Measurements from ENCODE around the gene SPSB3.

The SPSB3 gene

DNA sequence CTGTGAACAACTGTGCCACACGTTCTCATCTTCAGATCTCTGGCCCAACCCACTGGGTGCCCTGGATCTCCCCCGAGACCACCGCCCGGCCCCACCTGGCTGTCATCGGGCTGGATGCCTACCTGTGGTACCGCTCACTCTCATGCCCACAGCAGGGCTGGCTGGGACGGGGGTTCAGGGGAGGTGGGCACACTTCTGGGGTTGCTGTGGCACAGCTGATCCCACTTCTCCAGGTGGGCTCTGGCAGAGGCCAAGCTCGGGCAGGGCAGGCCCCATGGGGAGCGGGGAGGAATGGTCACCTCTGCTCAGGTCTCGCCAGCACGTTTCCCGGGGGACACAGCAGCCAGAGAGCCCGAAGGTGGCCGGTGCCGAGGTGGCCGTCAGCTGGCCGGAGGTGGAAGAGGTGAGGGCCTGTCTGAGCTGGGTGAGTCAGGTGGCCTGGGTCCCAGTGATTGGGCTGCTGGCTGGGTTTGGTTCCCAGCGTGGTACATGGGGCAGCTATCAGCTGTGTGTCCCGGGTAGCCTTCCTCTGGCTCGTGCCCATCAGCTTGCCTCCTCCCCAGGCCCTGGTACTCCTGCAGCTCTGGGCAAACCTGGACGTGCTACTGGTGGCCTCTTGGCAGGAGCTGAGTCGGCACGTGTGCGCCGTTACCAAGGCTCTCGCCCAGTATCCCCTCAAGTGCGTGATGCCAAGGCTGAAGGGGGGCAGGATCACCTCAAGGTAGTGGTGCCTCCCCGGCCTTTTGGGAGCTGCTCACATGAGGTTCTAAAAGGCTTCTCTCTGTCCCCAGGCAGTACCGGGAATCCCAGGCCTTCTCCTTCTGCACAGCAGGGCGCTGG lies 7.1 kb downstream of the SPSB3 start:
- DNase-seq (ENCODE audit: low read depth in 2 of 2): no peak

DNA sequence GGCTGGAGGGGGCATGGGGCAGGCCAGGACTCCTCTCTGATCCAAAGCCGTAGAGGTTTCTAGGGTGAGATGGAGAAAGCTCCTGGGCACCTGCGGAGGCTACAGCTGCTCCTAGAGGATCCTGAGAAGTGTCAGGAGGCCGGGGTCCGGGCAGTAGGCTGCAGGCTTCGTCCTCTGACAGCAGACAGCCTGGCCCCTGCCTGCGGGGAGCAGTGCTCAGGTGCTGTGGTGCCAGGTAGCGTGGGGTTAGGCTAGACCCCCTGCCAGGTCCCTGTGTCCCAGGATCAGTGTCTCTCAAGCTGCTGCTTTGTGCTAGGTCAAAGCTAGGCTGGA lies 8.0 kb downstream of the SPSB3 start:
- DNase-seq (ENCODE audit: low read depth in 2 of 2): no peak

DNA sequence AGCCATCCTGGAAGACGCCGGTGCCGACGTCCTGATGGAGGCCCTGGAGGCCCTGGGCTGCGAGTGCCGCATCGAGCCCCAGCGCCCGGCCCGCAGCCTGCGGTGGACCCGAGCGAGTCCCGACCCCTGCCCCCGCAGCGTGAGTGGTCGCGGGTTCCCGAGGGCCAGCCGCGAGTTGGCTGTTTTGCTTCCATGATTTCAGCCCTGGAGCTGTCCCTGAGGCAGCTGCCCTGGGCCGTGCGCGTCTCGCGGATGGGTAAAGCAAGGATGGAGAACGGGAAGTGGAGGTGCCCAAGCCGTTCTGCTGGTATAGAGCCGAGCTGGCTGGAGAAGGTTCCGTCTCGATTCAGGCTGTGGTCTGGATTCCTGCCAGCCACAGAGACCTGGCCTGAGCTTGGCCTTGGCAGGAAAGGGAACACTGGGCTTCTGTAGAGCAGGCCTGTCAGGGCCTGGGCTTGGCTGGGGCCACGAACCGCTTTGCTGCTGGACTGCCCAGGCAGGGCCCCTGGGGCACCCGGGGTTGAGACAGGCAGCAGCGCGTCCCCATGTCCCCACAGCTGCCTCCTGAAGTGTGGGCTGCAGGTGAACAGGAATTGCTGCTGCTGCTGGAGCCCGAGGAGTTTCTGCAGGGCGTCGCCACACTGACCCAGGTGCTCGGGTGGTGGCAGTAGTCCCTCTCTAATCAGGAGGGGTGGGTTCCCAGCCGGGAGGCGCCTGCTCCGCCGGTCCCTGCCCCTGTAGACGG lies 8.5 kb downstream of the SPSB3 start:
- no peak for DNase-seq (ENCODE audit: low read depth in 2 of 2)

DNA sequence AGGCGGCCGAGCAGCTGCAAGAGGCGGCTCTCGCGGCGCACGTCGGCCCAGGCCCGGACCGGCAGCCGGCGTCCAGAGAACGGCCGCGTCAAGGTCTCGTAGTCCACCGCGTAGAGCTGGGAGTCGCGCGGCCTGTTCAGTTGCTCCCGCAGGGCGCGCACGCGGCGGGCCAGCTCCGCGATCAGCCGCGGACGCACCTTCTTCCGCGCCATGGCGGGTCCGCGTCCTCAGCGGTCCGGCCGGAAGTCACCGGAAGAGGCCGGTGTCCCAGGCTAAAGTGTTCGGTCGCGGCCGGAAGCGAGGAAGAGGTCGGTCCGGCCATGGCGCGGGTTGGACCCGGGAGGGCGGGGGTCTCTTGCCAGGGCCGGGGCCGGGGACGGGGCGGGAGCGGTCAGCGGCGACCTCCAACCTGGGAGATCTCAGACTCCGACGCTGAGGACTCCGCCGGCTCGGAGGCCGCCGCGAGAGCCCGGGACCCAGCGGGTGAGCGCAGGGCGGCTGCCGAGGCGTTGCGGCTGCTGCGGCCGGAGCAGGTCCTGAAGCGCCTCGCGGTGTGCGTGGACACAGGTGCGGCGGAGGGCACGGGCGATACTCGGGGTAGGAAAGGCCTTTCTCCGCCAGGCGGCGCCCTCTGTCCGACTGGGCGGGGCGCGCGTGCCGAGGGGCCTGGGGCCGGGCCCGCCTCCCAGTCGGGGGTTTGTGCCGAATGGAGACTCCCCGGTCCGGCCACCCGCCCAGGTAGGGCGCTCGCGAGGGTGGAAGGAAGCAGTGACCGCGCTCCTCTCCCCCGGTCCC lies 9.3 kb downstream of the SPSB3 start, which contains the start of gene MRPS34:
MRPS34 (minus strand) TSS at position 227 of the 795 bp plus-strand sequence; CDS start at position 212, 15 bp downstream.
- DNase-seq (ENCODE audit: low read depth in 2 of 2): peak; percentile 55 to 65

DNA sequence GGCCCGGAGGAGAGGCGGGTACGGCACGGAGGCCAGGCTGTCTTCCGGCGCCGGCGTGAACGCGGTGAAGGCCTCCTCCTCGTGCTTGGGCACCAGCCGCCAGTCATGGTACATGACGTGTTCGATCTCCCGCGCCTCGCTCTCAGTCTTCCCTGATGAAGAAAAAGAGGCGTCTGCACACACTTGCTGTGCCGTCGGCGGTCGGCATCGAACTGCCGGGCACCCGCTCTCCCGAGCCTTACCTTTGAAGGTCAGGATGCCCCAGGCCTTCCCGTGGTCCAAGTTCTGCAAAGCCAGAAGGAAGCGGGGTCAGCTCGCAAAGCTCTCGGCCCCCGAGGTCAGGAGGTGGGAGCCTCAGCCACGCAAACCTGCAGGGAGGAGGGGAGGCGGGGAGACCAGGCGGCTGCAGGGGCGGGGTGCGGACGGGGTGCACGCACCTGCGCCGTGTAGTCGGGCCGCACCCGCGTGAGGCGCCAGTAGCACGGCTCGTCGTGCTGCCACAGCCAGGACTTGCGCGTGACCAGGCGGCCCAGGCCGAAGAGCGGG lies 9.9 kb downstream of the SPSB3 start, which contains the start of gene EME2:
EME2 (plus strand) TSS at position 449 of the 546 bp plus-strand sequence. CDS start 418 bp downstream, outside the sequence.
- no peak for DNase-seq (ENCODE audit: low read depth in 2 of 2)

DNA sequence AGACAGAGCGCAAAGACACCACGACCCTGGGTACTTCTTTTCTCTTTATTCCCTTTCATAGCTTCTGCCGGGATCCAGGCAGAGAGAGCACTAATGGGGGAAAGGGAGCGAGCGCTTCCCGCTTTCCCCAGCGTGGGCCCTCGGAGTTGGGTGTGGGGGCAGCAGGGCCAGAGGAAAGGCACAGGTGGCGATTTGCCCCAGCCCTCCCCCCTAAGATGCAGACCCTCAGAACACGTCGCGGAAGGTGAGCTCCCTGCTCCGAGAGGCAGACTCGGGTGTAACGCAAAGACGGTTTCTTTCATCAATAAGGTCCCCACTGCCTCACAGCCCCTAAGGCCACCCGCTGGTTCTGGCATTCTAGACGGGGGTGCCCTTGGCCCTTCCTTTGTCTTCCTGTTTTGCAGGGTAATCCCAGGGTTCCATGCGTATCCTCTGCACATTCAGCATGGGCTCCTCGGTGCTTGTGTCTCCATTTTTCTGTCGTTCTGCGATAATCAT lies 10.5 kb downstream of the SPSB3 start:
- no peak for DNase-seq (ENCODE audit: low read depth in 2 of 2)

DNA sequence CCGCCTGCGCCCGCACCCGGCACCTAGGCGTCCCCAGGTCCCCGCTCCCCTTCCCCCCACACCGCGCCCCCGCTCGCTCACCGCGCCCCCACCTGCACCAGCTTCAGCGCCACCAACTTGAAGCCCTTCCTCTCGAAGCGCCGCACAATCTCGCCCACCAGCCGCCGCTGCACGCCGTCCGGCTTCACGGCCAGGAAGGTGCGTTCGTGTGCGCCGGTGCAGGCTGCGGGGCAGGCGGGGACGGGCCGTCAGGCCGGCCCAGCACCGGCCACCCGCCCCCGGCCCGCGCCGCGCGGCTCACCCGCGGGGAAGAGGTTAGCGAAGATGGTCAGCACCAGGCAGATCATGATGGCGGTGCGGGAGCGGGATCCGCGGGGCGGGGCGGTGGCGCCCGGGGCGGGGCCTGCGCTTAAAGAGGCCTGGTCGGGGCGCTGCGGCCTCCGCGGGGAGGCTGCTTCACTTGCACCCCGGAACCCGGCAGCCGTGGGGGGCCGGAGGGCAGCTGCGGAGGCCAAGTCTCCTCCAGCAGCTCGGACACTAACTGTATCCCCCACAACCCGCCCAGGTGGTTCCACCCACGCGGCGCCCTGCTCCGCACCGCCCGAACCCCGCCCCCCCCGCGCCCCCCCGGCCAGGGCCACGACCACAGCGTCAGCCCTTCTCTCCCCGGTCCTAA lies 11.0 kb downstream of the SPSB3 start, which contains the start of gene NME3:
NME3 (minus strand) TSS at position 356 of the 676 bp plus-strand sequence; CDS start at position 347, 9 bp downstream.
- peak; percentile 53 to 60 for DNase-seq (ENCODE audit: low read depth in 2 of 2)

DNA sequence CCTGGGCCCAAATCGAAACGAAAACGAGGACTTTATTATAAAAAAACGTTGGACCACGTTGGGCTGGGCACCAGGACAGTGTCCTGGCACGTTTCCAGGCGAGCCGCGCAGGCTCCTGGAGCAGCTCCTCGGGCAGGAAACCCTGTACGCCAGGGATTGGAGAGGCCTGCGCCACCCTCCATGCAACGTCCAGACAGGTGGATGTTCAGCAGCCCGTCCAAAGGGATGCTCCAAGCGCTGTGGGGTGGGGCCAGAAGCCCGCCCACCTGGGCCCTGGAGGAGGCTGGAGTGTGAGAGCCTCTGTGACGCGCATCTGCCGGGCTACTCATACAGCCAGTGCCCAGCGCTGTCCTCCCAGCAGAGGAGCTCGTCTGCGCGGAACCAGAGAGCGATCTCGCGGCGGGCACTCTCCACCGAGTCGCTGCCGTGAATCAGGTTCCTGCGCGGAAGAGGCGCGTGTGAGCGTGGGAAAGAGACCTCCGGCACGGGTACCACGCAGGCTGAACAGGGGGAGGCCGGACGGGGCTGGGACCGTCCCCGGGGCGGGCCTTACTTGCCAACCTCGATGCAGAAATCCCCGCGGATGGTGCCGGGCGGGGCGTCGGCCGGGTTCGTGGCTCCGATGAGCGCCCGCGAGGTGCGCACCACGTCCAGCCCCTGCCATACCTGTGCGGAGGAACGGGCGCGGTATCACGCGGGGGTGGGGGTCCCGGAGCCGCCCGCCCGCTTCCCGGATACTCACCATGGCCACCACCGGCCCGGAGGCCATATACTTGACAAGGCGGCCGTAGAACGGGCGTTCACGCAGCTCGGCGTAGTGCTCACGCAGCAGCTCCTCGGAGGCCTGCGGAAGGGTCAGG lies 11.8 kb downstream of the SPSB3 start:
- DNase-seq (ENCODE audit: low read depth in 2 of 2): no peak

DNA sequence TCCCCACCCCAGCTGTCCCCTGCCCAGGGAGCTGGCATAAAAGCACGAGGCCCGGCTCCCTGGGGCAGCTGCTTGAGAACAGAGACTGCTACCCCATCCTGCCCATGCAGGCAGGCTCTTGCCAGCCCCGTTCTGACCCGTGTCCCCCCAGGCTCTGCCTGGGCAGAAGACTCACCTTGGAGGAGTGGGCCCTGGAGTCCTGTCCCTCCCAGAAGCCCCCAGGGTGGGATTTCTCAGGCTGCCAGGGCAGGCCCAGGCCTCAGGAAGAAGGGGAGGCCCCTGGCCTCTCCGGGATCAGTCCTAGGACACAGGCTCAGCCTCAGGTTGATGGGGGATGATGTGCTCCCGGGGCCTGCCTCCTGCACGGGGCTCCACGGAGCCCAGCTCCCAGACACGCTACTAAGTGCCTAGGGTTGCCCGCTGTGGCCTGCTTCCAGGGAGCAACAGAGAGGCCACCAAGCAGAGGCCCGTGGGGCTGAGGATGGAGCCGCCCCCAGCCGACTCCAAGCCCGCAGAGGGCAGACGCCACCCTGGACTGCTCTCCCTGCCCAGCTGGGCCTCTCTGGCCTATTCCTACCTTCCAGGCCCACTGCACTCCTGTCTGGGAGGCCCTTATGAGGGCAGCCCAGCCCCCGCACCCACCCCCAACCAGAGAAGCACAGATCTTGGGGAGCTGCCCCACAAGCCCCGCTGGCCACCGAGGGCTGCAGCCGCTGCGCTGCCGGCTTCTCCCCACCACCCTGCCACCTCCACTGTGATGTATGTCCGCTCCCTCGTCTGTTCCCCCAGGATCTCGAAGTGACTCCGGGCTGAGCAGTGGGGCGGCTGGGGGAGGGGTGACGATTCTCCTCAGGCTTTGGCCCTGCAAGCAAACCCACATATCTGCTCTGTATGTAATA lies 12.7 kb downstream of the SPSB3 start:
- DNase-seq (ENCODE audit: low read depth in 2 of 2): no peak

DNA sequence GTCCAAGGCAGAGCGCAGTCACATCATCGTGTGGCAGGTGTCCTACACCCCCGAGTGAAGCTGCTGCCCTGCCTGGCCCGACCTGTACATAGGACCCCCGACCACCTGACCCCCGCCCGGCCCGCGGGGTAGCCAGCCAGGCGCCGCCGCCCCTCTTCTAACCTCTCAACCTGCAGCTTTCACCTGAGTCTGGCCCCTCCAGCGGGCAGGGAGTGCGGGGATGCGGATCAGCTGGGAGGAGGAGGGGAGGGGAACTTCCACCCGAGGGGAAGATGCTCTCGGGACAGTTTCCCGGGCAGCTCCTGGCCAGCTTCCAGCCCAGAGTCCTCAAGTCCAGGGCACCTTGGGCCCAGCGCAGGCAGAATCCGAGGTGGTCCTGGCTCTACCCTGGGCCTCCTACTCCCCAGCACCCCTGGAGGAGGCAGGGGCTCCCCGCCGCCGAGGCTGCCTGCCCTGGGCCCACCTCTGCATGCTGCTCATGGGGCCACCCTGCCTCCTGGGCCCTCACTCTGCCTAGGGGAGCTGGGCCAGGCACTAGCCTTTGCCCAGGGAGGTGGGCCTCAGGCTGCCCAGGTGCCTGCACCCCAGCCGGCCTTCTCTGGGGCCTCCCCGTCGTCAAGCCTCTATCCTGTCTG lies 13.5 kb downstream of the SPSB3 start:
- no peak for DNase-seq (ENCODE audit: low read depth in 2 of 2)

DNA sequence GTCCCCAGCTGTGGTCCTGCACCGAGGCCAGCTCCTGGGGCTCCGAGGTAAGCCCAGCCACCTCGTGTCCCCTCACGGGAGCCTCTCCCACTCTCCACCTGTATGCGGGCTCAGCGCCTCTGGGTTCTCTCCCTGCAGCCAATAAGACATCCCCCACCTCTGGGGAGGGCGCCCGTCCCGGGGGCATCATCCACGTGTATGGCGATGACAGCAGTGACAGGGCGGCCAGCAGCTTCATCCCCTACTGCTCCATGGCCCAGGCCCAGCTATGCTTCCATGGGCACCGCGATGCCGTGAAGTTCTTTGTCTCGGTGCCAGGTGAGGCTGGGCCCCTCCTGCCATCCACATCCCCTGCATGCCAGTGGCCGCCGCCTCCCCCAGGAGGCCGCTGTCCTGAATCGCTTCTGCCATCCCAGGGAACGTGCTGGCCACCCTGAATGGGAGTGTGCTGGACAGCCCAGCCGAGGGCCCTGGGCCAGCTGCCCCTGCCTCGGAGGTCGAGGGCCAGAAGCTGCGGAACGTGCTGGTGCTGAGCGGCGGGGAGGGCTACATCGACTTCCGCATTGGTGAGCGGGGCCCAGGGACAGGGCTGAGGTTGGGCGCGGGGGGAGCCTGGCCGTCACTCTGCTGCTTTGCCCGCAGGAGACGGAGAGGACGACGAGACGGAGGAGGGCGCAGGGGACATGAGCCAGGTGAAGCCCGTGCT lies 14.2 kb downstream of the SPSB3 start:
- no peak for DNase-seq (ENCODE audit: low read depth in 2 of 2)

DNA sequence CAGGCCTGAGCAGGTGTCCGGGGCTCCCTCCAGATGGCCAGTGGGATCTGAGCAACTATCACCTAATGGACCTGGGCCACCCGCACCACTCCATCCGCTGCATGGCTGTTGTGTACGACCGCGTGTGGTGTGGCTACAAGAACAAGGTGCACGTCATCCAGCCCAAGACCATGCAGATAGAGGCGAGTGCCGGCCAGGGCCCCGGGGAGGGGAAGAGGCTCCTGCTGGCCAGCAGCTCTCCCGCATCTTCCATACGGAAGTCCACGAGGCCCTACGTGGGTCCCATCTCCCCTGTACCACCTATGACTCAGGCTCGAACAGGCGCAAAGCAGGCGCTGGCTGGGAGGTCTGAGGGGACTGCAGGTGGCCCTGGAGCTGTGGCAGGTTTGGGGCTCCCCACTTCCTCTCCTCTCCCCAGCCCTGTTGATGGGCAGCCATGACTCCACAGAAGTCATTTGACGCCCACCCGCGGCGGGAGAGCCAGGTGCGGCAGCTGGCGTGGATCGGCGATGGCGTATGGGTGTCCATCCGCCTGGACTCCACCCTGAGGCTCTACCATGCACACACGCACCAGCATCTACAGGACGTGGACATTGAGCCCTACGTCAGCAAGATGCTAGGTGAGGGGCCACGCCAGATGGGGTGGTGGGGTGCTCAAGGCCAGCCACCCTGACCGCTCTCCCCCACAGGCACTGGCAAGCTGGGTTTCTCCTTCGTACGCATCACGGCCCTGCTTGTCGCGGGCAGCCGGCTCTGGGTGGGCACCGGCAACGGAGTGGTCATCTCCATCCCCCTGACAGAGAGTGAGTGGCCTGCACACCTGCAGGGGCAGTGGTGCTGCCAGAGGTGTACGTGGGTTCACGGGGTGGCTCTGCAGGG lies 15.0 kb downstream of the SPSB3 start:
- no peak for DNase-seq (ENCODE audit: low read depth in 2 of 2)

DNA sequence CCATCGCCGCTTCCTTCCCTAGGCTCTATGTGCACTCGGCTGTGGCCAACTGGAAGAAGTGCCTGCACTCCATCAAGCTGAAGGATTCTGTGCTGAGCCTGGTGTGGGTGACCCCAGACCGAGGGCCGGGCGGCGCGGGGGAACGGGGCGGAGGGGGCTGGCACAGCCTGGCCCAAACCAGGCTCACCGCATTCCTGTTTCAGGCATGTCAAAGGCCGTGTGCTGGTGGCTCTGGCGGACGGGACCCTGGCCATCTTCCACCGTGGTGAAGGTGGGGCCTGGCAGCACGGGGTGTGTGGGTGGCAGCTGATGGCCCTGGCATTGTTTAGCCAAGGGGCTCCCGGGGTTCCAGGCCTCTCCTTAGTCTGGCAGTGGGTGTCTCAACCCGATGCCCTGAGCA lies 15.7 kb downstream of the SPSB3 start:
- DNase-seq (ENCODE audit: low read depth in 2 of 2): no peak

DNA sequence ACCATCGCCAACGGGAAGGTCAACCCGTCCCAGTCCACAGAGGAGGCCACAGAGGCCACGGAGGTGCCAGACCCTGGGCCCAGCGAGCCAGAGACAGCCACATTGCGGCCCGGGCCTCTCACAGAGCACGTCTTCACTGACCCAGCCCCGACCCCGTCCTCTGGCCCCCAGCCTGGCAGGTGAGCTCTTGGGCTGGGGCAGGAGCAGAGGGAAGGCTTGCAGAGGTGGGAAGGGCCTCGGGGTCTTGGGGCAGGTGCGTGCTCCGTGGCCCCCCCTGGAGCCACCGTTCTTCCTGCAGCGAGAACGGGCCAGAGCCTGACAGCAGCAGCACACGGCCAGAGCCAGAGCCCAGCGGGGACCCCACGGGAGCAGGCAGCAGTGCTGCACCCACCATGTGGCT lies 16.1 kb downstream of the SPSB3 start:
- no peak for DNase-seq (ENCODE audit: low read depth in 2 of 2)

DNA sequence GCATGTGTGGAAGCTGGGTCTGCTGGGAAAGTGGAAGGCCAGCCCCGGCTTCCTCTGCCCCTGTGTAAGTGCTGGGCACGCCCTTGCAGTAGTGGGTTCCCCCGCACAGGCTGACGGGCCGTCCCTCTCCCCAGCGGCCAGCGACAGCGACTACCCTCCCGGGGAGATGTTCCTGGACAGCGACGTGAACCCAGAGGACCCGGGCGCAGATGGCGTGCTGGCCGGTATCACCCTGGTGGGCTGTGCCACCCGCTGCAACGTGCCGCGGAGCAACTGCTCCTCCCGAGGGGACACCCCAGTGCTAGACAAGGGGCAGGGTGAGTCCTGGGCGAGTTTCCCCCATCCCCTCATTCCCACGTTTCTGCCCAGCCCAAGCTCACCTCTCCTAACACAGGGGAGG lies 16.5 kb downstream of the SPSB3 start:
- no peak for DNase-seq (ENCODE audit: low read depth in 2 of 2)

DNA sequence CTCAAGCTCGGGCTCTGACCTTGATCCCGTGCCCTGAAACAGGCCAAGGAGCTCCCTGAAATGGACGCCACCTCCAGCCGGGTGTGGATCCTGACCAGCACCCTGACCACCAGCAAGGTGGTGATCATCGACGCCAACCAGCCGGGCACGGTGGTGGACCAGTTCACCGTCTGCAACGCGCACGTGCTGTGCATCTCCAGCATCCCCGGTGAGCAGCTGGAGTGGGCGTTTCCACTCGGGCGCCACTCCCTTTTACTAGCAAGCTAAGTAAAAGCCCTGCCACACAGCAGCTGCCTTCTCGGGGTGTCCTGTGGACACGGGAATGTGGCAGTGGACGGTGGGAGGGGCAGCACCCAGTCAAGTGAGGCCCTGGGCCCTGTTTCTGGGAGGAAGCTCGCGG lies 17.4 kb downstream of the SPSB3 start:
- DNase-seq (ENCODE audit: low read depth in 2 of 2): no peak
